Measurements from ENCODE around the gene ST8SIA6. TPM values are rescaled to one million over a fixed set of nuclear protein-coding genes. Genes with fewer than 3 reads are reported as not detected.

Gene ST8SIA6
- total and polyA plus RNA-seq, 10 of the 15 experiments (the other 5 are each of a cell fraction or from before 2014, with no cell fraction given) = 0.22 TPM; not detected in 9

- ChIA-PET RAD21 (ENCODE audit: unreplicated experiment) (no interaction called here), CTCF (no interaction called here), SMC1A (ENCODE audit: uncharacterized antibody, unreplicated experiment) (no interaction called here), POLR2A (interaction anchor here (1.2 kb wide), 1 partner anchor 11 kb away, joined by 4 read pairs; no protein-coding TSS in a partner anchor)
- 0% methylated on average over 1 of the region's 2 CpGs for WGBS (ENCODE audit: insufficient coverage, insufficient replicate concordance, low lambda C conversion rate, missing lambda C conversion rate)
- Histone ChIP-seq H3K9ac (ENCODE audit: control insufficient read depth, insufficient read depth, low read length) (no peak overlapping the region), H3K4me1 (ENCODE audit: control insufficient read depth, insufficient read depth, low read length) (no peaks in the 10 kb centered on the region), H3K27ac (ENCODE audit: control insufficient read depth, insufficient read depth) (no peak overlapping the region), H3K4me2 (ENCODE audit: control insufficient read depth, insufficient read depth) (no peak overlapping the region), H4K20me1 (ENCODE audit: control insufficient read depth, insufficient read depth) (no peaks in the 10 kb centered on the region), H3K36me3 (ENCODE audit: control insufficient read depth in 2 of 2, insufficient read depth in 2 of 2, low read length in 1 of 2) (no peaks in the 10 kb centered on the region), H3K79me2 (ENCODE audit: control insufficient read depth, insufficient read depth, low read length) (no peaks in the 10 kb centered on the region), H3K9me3 (replicated peaks; ENCODE audit: control insufficient read depth, insufficient read depth, low read length) (no peaks in the 10 kb centered on the region), H2AFZ (ENCODE audit: control insufficient read depth, low read depth, low read length) (no peak overlapping the region), H3K27me3 (replicated peaks in 1 of 2; ENCODE audit: control insufficient read depth in 2 of 2, insufficient read depth in 2 of 2, low read length in 1 of 2) (no peaks in the 10 kb centered on the region), H3K4me3 (no peak overlapping the region)
- BruUV-seq (replicated peaks) = no TSS peak
- in situ Hi-C loops (cut with MboI) = no loop called here
- intact Hi-C loops (cut with micrococcal nuclease; ENCODE audit: unreplicated experiment) = no loop called here
- no peak for FAIRE-seq
- no peak for DNase-seq (ENCODE audit: low read depth, low spot score)
- ATAC-seq = no peak
- TF ChIP-seq SMAD1 (IDR thresholded peaks at IDR 0.05; ENCODE audit: low read depth, partially characterized antibody) (no peak), ZNF384 (IDR thresholded peaks at IDR 0.05; ENCODE audit: borderline replicate concordance, low read depth, low read length) (no peak), ZNF622 (IDR thresholded peaks at IDR 0.05) (no peak), ZNF207 (IDR thresholded peaks at IDR 0.05; ENCODE audit: borderline replicate concordance) (no peak)
These were observed 97.6 kb downstream of the ST8SIA6 start for GRCh38 chr10:17356820-17357219.

GRCh38 chr10:17354781-17355180 lies 99.6 kb downstream of the ST8SIA6 start:
- Histone ChIP-seq H3K4me3 (no peak overlapping the region), H4K20me1 (ENCODE audit: control insufficient read depth, insufficient read depth) (no peaks in the 10 kb centered on the region), H3K27me3 (replicated peaks in 1 of 2; ENCODE audit: control insufficient read depth in 2 of 2, insufficient read depth in 2 of 2, low read length in 1 of 2) (no peaks in the 10 kb centered on the region), H3K4me2 (ENCODE audit: control insufficient read depth, insufficient read depth) (no peak overlapping the region), H3K36me3 (ENCODE audit: control insufficient read depth in 2 of 2, insufficient read depth in 2 of 2, low read length in 1 of 2) (no peaks in the 10 kb centered on the region), H2AFZ (ENCODE audit: control insufficient read depth, low read depth, low read length) (no peak overlapping the region), H3K9me3 (replicated peaks; ENCODE audit: control insufficient read depth, insufficient read depth, low read length) (no peaks in the 10 kb centered on the region), H3K79me2 (ENCODE audit: control insufficient read depth, insufficient read depth, low read length) (no peaks in the 10 kb centered on the region), H3K4me1 (ENCODE audit: control insufficient read depth, insufficient read depth, low read length) (no peaks in the 10 kb centered on the region), H3K9ac (ENCODE audit: control insufficient read depth, insufficient read depth, low read length) (no peak overlapping the region), H3K27ac (ENCODE audit: control insufficient read depth, insufficient read depth) (no peak overlapping the region)
- ChIA-PET CTCF (no interaction called here), SMC1A (ENCODE audit: uncharacterized antibody, unreplicated experiment) (no interaction called here), RAD21 (ENCODE audit: unreplicated experiment) (no interaction called here), POLR2A (no interaction called here)
- DNase-seq (ENCODE audit: low read depth, low spot score) = no peak
- ATAC-seq = no peak
- no peak for FAIRE-seq
- intact Hi-C loops (cut with micrococcal nuclease; ENCODE audit: unreplicated experiment) (no loop called here), in situ Hi-C loops (cut with MboI) (no loop called here)
- BruUV-seq (replicated peaks) = no TSS peak
- 19% methylated on average over 5 of the region's 5 CpGs for WGBS (ENCODE audit: insufficient coverage, insufficient replicate concordance, low lambda C conversion rate, missing lambda C conversion rate)
- TF ChIP-seq IRF3 (IDR thresholded peaks at IDR 0.05) (no peak), POLR2AphosphoS5 (IDR thresholded peaks at IDR 0.05; ENCODE audit: low read length) (no peak), FOXK2 (IDR thresholded peaks at IDR 0.05) (no peak), RAD21 (IDR thresholded peaks at IDR 0.05; ENCODE audit: insufficient read depth, low read depth, low read length) (no peak), MEF2A (IDR thresholded peaks at IDR 0.05; ENCODE audit: insufficient read depth, low read depth, low read length) (no peak), PAX8 (IDR thresholded peaks at IDR 0.05) (no peak), NFYB (IDR thresholded peaks at IDR 0.05; ENCODE audit: insufficient read depth, low read depth, low read length) (no peak), ZNF384 (IDR thresholded peaks at IDR 0.05; ENCODE audit: borderline replicate concordance, low read depth, low read length) (no peak), KLF5 (IDR thresholded peaks at IDR 0.05; ENCODE audit: partially characterized antibody) (no peak), USF2 (IDR thresholded peaks at IDR 0.05; ENCODE audit: borderline replicate concordance, low read depth, low read length) (no peak), ATF3 (IDR thresholded peaks at IDR 0.05; ENCODE audit: borderline replicate concordance, extremely low read depth, low read depth, low read length) (no peak), CBX3 (IDR thresholded peaks at IDR 0.05; ENCODE audit: borderline replicate concordance, low read depth) (no peak), ZNF622 (IDR thresholded peaks at IDR 0.05) (no peak), E2F4 (IDR thresholded peaks at IDR 0.05; ENCODE audit: low read depth, low read length) (no peak)

All from GM12878 (cell line).